LNCaP clone FGC (cell line): ENCODE measurements around the gene BOD1L1.

Source experiments
- DNase-seq: peaks from one replicate; pipeline ENCODE4 v3.0.0-alpha.2; 2011; ENCODE audit warnings: low read depth
- H3K4me3 ChIP-seq: 2 replicates; pipeline ENCODE4 v1.5.1; 2011; ENCODE audit warnings: mild to moderate bottlenecking, low read depth, low read length, control low read depth
- TF ChIP-seq, protein P1 (sequence below): IDR thresholded peaks from 2 replicates; pipeline ENCODE4 v1.5.1; 2012; ENCODE audit warnings: mild to moderate bottlenecking; ENCODE audit not compliant: control insufficient read depth, insufficient read depth; ENCODE audit errors: extremely low read depth

BOD1L1 gene

DNA sequence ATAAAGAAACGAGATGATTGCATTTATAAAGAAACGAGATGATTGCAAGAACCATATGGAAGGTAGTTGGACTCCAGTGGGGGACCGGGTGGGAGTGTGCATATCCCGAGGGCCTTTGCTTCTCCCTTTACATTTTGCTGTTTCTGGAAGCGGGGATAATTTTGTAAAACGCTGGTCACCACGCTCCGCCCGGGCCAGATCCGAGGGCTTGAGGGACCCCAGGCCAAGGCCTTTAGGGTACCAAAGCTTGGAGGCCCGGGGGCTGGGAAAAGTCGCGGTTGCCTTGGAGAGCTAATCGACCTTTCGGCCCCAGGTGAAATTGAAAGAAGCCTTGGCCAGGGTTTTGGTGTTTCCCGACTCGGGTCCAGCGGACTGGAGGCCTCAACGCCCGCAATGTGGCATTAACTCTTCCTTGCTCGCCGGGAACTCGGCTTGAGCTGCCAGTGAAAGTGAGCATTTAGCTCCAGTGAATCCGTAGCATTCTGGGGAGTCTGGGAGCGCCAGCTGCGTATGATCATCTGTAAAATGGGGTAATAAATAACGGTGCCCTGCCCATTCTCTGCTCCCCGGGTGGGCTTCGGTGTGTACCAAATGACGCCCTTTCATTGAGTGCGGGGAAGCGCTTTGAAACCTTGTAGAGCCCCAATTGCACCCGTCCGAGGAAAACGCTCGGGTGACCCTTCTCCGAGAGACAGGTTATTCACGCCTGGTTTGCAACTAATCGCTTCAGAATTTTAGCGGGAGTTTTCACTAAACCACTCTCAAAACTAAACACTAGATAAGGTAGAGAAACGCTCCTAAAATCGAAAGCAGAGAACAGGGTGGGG lies 87.7 kb downstream of the BOD1L1 start:
- TF ChIP-seq, protein P1, sequence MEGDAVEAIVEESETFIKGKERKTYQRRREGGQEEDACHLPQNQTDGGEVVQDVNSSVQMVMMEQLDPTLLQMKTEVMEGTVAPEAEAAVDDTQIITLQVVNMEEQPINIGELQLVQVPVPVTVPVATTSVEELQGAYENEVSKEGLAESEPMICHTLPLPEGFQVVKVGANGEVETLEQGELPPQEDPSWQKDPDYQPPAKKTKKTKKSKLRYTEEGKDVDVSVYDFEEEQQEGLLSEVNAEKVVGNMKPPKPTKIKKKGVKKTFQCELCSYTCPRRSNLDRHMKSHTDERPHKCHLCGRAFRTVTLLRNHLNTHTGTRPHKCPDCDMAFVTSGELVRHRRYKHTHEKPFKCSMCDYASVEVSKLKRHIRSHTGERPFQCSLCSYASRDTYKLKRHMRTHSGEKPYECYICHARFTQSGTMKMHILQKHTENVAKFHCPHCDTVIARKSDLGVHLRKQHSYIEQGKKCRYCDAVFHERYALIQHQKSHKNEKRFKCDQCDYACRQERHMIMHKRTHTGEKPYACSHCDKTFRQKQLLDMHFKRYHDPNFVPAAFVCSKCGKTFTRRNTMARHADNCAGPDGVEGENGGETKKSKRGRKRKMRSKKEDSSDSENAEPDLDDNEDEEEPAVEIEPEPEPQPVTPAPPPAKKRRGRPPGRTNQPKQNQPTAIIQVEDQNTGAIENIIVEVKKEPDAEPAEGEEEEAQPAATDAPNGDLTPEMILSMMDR = no peak
- DNase-seq = no peak
- H3K4me3 ChIP-seq = no peak overlapping the region

GRCh38 chr4:13539047-13539618 lies 88.4 kb downstream of the BOD1L1 start:
- DNase-seq = no peak
- no peak overlapping the region for H3K4me3 ChIP-seq
- TF ChIP-seq, protein P1 = no peak

GRCh38 chr4:13538427-13538973 lies 89.0 kb downstream of the BOD1L1 start:
- no peak overlapping the region for H3K4me3 ChIP-seq
- TF ChIP-seq, protein P1 = no peak
- DNase-seq = no peak

DNA sequence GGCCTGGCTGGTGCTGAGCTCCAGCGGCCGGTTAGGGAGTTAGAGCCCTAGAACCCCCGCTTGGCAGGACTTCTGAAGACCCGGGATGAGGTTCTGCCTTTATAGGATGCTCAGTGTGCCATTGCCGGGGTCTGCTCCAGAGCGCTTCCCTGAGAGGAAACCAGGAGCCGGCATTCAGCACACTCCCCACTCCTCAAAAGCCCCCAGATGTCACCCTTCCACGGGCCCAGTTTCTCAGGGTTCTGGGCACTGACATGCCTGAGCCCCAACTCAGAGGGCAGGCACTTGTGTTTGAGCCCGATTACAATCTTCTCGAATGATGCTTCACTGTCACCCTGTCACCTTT lies 89.7 kb downstream of the BOD1L1 start:
- TF ChIP-seq, protein P1 = no peak
- DNase-seq = no peak
- H3K4me3 ChIP-seq = no peak overlapping the region

- no peak overlapping the region for H3K4me3 ChIP-seq
- TF ChIP-seq, protein P1 = no peak
- DNase-seq = no peak
These were observed 90.3 kb downstream of the BOD1L1 start for GRCh38 chr4:13537011-13537831.

DNA sequence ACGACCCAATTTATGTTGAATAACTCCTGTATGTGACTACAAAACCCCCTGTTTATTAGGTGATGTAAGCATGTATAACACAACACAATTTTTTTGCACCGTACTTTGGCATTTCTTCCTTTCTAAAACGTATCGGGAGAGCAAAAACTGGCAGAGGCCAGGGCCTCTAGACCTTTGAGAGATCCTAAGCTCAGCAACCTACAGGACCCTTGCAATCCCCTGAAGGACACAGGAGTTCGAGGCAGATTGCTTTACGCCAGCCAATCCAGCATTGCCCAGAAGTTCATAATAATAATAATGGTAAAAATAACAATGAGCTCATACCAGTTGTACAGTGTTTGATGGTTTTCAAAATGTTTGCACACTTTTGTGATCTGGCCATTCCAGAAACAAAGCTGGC lies 90.9 kb downstream of the BOD1L1 start:
- H3K4me3 ChIP-seq = no peak overlapping the region
- no peak for DNase-seq
- TF ChIP-seq, protein P1 = no peak
